K562 (cell line): ENCODE measurements around the gene NDUFS6.

ENCODE experiments used
- AFF4 ChIP-seq: sonication (generic); formaldehyde crosslinking; IDR thresholded peaks from 2 replicates; pipeline ENCODE4 v1.8.0; 2023; ENCODE audit warnings: mild to moderate bottlenecking, missing genetic modification reagents
- CTCF ChIP-seq, 3 experiments: IDR thresholded peaks in 2 of 3; conservative IDR thresholded peaks in 1 of 3; 2 replicates each; pipeline ENCODE4 v1.5.1; 2011 to 2012; ENCODE audit warnings: low read length in 3 of 3, mild to moderate bottlenecking in 3 of 3, control low read depth in 2 of 3, improper control_type of control experiment in 1 of 3, inconsistent platforms in 1 of 3, low read depth in 1 of 3, mixed read lengths in 1 of 3, moderate library complexity in 1 of 3; ENCODE audit not compliant: insufficient read depth in 2 of 3
- ERF ChIP-seq: fragments of 450-650 bp; formaldehyde crosslinking; IDR thresholded peaks from 2 replicates; pipeline ENCODE4 v1.4.0; 2020; ENCODE audit warnings: mild to moderate bottlenecking, mixed read lengths
- EZH2 ChIP-seq: IDR thresholded peaks from 2 replicates; pipeline ENCODE4 v1.6.1; 2012; ENCODE audit warnings: low read depth, mild to moderate bottlenecking, inconsistent platforms, low read length, borderline replicate concordance
- JUND ChIP-seq, 2 experiments: IDR thresholded peaks; 2 replicates in 1 of 2; 3 replicates in 1 of 2; pipeline ENCODE4 v1.6.1; 2011; ENCODE audit warnings: borderline replicate concordance in 2 of 2, low read depth in 2 of 2, low read length in 2 of 2, improper control_type of control experiment in 1 of 2, missing biosample characterization in 1 of 2, missing genetic modification characterization in 1 of 2, missing genetic modification reagents in 1 of 2
- MXI1 ChIP-seq: IDR thresholded peaks from 2 replicates; pipeline ENCODE4 v1.6.1; 2011; ENCODE audit warnings: low read depth, mild to moderate bottlenecking, improper control_type of control experiment, low read length
- NFE2 ChIP-seq: IDR thresholded peaks from 2 replicates; pipeline ENCODE4 v1.6.1; 2014; ENCODE audit warnings: antibody characterized with exemption, low read depth
- POLR2A ChIP-seq: fragments of 450-650 bp; conservative IDR thresholded peaks from 2 replicates; pipeline ENCODE4 v1.6.1; 2016
- RFX5 ChIP-seq: IDR thresholded peaks from 2 replicates; pipeline ENCODE4 v1.6.1; 2011; ENCODE audit warnings: low read depth, mild to moderate bottlenecking, improper control_type of control experiment, low read length
- TBP ChIP-seq: optimal IDR thresholded peaks from 2 replicates; pipeline ENCODE3; 2011; ENCODE audit warnings: low read depth, low read length, improper control_type of control experiment
- ZNF174 ChIP-seq: fragments of 250-450 bp; sonication (Bioruptor Pico); IDR thresholded peaks from 2 replicates; pipeline ENCODE4 v1.4.0; 2020; ENCODE audit warnings: mild to moderate bottlenecking

GRCh38 chr5:1791176-1791575, 10.0 kb upstream of the NDUFS6 start:
- TF ChIP-seq RFX5 = no peak
- no peak for TF ChIP-seq TBP
- no peak for TF ChIP-seq ERF (CRISPR knock-in tag)
- no peak for TF ChIP-seq CTCF (IDR thresholded peaks at IDR 0.05 in 2 of 3, conservative IDR thresholded peaks at IDR 0.05 in 1 of 3; ENCODE audit: insufficient read depth in 2 of 3, low read depth in 1 of 3, low read length in 3 of 3)
- no peak for TF ChIP-seq EZH2
- TF ChIP-seq ZNF174 (CRISPR knock-in tag) = no peak
- TF ChIP-seq MXI1 = no peak
- no peak for TF ChIP-seq NFE2
- no peak for TF ChIP-seq JUND (IDR thresholded peaks at IDR 0.05; ENCODE audit: borderline replicate concordance, low read depth, low read length)
- no peak for TF ChIP-seq JUND (tag; IDR thresholded peaks at IDR 0.05; ENCODE audit: borderline replicate concordance, low read depth, low read length)
- TF ChIP-seq AFF4 (CRISPR knock-in tag) = no peak
- TF ChIP-seq POLR2A = no peak
